Measurements from ENCODE around the gene DNAJC13.

GRCh38 chr3:132504375-132504933, 87.2 kb downstream of the DNAJC13 start:
- TF ChIP-seq CTCF (IDR thresholded peaks at IDR 0.05) (no peak), POLR2A (IDR thresholded peaks at IDR 0.05) (no peak), POLR2AphosphoS5 (IDR thresholded peaks at IDR 0.05) (no peak)

Measured in suprapubic skin (tissue), 4 donors.